HTR-8/SVneo (cell line): ENCODE results near the gene CACFD1.

Experiments used
- DNase-seq: peaks from one replicate; pipeline ENCODE4 v3.0.0; 2011; ENCODE audit warnings: low spot score, mixed read lengths; ENCODE audit not compliant: insufficient read length
- FAIRE-seq: peaks from 2 replicates; lab custom pipeline; 2011; peaks lifted over from hg19 to GRCh38; lab: Jason Lieb, UNC

CACFD1 gene

DNA sequence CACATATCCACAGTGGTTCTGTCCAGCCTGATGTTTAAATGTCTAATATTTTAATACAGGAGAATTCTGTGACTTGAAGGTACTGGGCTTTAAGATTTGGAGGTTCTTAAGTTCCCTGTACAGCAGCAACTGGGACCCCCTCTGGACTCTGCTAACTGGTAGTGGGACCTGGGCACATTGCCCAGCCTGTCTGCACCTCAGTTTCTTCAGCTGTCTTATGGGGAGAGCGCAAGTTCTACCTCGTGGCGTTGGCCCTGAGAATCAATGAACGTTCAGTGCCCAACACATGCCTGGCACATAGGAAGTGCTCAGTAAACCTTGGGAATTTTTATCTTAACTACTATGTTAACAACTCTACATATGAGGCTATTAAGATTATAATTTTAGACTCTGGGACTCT is 17.7 kb downstream of the CACFD1 start:
- no peak for FAIRE-seq

DNA sequence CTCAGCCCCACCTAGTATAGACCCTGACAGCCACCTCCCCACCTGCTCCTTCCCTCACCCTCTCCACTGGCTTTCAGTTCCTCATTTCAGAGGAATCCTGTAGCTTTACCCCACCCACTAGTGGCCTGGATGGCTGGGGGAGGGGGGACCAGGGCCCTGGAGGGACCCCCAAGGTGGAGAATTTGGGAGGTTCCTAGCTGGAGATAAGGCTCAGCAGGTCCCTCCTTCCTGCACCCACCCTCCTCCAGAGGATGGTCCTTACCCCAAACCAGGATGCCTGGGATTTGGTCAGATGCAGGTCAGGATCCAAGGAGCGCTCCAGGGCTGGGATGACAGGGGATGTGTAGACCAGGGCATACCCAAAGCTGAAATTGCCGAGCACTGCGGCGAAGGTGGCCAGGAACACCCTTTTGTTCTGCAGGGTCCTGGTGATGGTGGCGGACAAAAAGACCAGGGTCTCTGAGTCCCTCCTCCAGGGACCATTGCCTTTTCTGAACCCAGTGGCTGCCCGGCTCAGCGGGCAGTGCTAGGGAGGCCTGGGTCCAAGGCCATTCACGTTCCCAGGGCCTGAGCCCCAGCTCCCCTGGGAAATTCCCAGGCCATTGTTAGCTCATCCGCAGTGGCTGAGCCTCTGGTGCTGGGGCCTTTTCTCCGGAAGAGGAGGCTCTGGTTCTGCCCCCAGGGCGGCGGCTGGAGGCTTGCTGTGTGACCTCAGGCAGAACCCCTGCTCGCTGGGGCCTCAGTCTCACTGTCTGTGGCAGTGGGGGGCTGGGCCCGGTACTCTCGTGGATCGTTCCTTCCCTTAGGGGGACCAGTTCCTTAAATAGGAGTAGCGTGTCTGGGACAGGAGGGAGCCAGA is 18.4 kb downstream of the CACFD1 start:
- FAIRE-seq, result no peak
- DNase-seq, result no peak

More for the DNA sequence above, 17.7 kb downstream of the CACFD1 start:
- DNase-seq, result no peak

DNA sequence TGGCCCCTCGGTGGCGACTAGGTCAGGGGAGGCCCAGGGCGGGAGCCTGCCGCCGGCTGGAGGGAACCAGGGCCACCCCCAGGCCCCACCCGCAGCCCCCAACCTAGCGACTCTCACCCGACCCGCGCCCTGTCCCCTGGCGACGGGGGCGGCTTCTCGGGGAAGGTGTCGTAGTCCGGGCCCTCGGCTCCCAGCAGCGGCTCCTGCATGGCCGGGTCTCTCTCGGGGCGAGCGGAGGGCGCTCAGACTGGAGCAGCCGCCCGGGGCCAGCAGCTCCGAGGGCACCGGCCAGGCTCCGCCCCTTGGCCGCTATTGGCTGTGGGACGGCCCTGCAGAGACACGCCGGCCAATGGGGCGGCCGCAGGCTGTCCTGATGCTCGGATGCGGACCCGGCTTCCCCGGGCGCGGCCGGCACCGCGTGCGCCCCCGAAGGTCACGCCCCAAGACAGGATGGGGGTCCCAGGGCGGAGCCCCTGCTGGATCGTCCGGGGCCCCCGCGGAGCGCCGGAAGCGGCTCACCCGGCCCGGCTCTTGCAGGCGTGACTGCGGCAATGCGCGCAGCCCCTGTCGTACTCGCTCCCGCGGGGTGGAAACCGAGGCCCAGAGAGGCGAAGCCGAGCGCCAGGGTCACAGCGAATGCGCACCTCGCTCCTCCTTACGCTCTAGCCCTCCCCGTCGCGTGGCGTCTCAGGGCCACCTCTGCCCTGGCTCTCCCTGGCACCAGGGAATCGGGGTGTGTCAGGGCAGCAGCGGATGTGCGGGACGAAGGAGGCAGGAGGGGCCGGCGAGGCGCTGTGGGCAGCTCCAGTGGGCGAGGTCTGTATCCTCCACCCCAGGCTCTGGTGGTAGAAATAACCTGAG is 19.3 kb downstream of the CACFD1 start, which contains the start of gene SLC2A6:
TSS of gene SLC2A6 (minus strand) at position 249 of the 861 bp plus-strand sequence. CDS start at position 209, 40 bp downstream.
- FAIRE-seq (no peak), DNase-seq (peak; percentile 89)

DNA sequence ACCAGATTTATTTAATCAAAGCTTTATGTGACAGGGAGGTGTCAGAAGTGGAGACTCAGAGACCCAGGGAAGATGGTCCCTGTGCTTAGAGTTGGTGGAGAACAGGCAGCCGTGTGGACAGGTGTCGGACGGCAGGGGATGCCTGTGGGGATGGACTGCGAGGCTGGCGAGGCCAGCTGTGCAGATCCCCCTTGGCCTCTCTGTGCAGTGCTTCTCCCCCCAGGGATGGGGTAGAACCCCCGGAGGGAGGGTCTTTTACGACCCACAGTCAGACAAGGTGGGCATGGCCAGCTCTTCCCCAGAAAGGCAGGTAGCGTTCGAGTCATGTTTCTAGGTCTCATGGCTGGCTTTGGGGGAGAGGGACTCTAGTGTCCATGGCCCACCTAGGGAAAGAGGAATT is 23.8 kb downstream of the CACFD1 start:
- DNase-seq, result no peak
- no peak for FAIRE-seq

GRCh38 chr9:133484671-133485437 is 25.1 kb downstream of the CACFD1 start:
- no peak for DNase-seq
- FAIRE-seq, result no peak

DNA sequence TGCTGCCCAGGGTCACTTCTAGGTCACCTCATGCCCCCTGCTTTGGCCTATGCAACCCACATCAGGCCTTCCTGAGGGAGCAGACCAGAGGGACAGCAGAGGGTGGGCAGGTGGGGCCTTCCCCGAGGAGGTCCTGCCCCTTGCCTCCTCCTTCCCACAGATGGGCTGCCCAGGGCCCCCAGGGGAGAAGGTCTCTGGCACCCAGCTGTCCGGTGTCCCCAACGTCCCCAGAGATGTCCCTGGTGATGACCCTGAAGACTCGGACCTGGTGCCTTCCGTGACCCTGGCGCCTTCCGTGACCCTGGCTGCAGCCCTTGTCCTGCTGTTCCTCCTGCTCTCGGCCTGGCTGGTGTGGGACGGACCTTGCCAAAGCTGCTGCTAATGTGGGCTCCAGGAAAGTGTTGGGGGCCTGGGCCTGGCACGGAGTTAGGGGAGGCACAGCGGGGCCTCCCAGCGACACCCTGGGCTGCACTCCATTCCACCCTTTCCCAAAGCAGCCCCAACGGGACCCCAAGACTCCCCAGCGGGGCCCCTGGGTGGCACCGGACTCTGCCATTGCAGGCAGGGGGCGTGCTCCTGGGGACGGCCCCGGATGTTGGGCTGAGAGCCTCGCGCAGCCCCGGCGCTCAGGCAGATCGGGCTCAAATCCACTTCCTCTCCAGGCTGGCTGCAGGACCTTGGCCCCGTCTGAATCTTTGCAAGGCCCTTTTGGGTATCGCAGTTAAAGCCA is 25.9 kb downstream of the CACFD1 start:
- FAIRE-seq, result no peak
- DNase-seq, result no peak

GRCh38 chr9:133487331-133487725 is 27.6 kb downstream of the CACFD1 start:
- no peak for FAIRE-seq
- DNase-seq, result no peak

- no peak for FAIRE-seq
- no peak for DNase-seq
Observed at GRCh38 chr9:133488686-133489252, 29.0 kb downstream of the CACFD1 start.

GRCh38 chr9:133489253-133490190 is 29.7 kb downstream of the CACFD1 start:
- FAIRE-seq (no peak), DNase-seq (no peak)

- DNase-seq (no peak), FAIRE-seq (no peak)
Observed at GRCh38 chr9:133490201-133490681, 30.5 kb downstream of the CACFD1 start.

GRCh38 chr9:133490865-133491655 is 31.3 kb downstream of the CACFD1 start:
- DNase-seq, result no peak

GRCh38 chr9:133491656-133491925 is 31.8 kb downstream of the CACFD1 start:
- FAIRE-seq (no peak), DNase-seq (no peak)

More at GRCh38 chr9:133490865-133491655, 31.3 kb downstream of the CACFD1 start:
- no peak for FAIRE-seq

DNA sequence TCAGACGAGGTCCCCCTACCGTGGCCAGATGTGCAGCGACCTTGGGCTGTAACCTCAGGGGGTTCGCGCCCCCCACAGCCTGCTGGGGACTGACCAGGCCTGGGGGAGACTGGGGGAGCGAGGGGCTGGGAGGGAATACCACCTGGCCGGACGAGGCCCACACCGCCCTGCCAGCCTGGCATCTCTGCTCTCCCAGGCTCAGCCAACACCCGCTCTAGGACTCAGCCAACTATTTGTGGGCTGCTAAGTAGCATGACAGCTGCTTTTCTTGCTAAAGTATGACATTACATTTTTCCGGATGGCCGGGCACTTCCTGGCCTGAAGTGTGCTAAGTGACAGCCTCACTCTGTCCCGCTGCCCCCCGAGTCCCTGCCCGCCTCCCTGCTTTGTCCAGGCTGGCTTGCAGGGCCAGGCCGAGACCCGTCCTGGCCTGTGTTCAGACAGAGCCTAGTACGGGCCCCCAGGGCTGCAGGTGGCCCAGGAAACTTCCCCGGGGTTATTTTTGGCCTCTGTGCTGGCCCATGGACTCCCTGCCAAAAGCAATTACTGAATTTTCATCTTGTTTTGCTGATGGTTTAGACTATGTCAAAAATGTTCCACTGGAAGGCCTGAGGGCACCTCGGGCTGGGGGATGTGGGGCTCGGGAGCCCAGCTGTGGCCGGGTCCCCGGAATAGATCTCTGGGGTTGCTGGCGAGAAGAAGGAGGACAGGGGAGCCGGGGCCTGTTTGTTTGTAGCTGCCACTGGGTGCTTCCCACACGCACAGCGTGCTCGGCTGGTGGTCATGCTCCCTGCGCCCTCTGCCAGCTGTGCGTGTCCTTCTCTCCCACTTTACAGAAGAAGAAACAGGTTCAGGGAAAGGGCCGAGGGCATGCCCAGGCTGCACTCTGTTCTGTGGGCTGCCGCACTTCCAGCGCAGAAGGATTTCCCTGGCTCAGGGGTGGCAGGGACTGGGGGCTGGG is 32.6 kb downstream of the CACFD1 start:
- FAIRE-seq (no peak), DNase-seq (no peak)

- DNase-seq, result no peak
- no peak for FAIRE-seq
Observed at GRCh38 chr9:133493428-133493827, 33.6 kb downstream of the CACFD1 start.

GRCh38 chr9:133493845-133494540 is 34.2 kb downstream of the CACFD1 start:
- FAIRE-seq, result no peak

More at GRCh38 chr9:133493845-133494540, 34.2 kb downstream of the CACFD1 start:
- DNase-seq, result no peak
